A549 (cell line): Measurements from ENCODE around the gene ELL2. TPM values are rescaled to one million over a fixed set of nuclear protein-coding genes. Genes with fewer than 3 reads are reported as not detected.
"Not testable (repeated sequence)": the region's sequence is repeated elsewhere in the genome, so short reads cannot be mapped to it uniquely, and the experiment has no call there.

ENCODE experiments used
- ATAC-seq, 2 experiments: fragments of 200-7000 bp in 1 of 2; fragments of >200 bp in 1 of 2; cut with Nextera tagmentation in 1 of 2; cut with Tn5 transposase in 1 of 2; 3 replicates each; pipeline versions ENCODE4 v1.8.0 to v1.9.1; 2018 to 2020; ENCODE audit warnings: mild to moderate bottlenecking in 1 of 2, moderate library complexity in 1 of 2
- CTCF ChIA-PET: fragments of 300-600 bp; sonication (Branson Sonifier 250); formaldehyde crosslinking; extraction: SDS; loops from one replicate; lab custom pipeline; 2021; ENCODE audit warnings: antibody characterized with exemption, inconsistent platforms; lab: Yijun Ruan, JAX
- POLR2A ChIA-PET: fragments of 350-600 bp; formaldehyde crosslinking; extraction: SDS; loops from one replicate; lab custom pipeline; 2021; ENCODE audit warnings: antibody characterized with exemption, inconsistent platforms; lab: Yijun Ruan, JAX
- DNase-seq, 2 experiments: peaks; one replicate each; pipeline versions ENCODE4 v3.0.0 to v3.0.0-alpha.2; 2011 to 2016; ENCODE audit warnings: low read depth in 1 of 2, low spot score in 1 of 2
- FAIRE-seq: peaks from 2 replicates; lab custom pipeline; 2011; peaks lifted over from hg19 to GRCh38; lab: Jason Lieb, UNC
- H3K27ac ChIP-seq, 2 experiments: fragments of >200 bp; sonication (Bioruptor Twin); formaldehyde crosslinking; 3 replicates each; pipeline ENCODE4 v1.5.1; 2016 to 2017
- H3K4me1 ChIP-seq: fragments of >200 bp; sonication (Bioruptor Twin); formaldehyde crosslinking; 3 replicates; pipeline ENCODE4 v1.6.1; 2016
- H3K4me2 ChIP-seq: fragments of >200 bp; sonication (Bioruptor Twin); formaldehyde crosslinking; 3 replicates; pipeline ENCODE4 v1.6.1; 2016
- H3K4me3 ChIP-seq: fragments of >200 bp; sonication (Bioruptor Twin); formaldehyde crosslinking; 3 replicates; pipeline ENCODE4 v1.5.1; 2016
- H3K9me3 ChIP-seq: fragments of >200 bp; sonication (Bioruptor Twin); formaldehyde crosslinking; 3 replicates; pipeline ENCODE4 v1.6.1; 2016
- ATOH8 ChIP-seq: fragments of 250-450 bp; sonication (Bioruptor Pico); IDR thresholded peaks from 2 replicates; pipeline ENCODE4 v1.5.0; 2020; ENCODE audit warnings: low read depth, mild to moderate bottlenecking, moderate library complexity
- CBX8 ChIP-seq: fragments of 200-600 bp; sonication (generic); IDR thresholded peaks from 2 replicates; pipeline ENCODE4 v1.6.1; 2016
- E2F6 ChIP-seq: IDR thresholded peaks from 2 replicates; pipeline ENCODE4 v1.6.1; 2012; ENCODE audit warnings: low read depth, borderline replicate concordance
- EHF ChIP-seq: fragments of 250-450 bp; sonication (Bioruptor Pico); IDR thresholded peaks from 2 replicates; pipeline ENCODE4 v1.5.0; 2020; ENCODE audit warnings: mild to moderate bottlenecking
- EHMT2 ChIP-seq: fragments of 200-600 bp; sonication (generic); IDR thresholded peaks from 2 replicates; pipeline ENCODE4 v1.6.1; 2016; ENCODE audit warnings: antibody characterized with exemption, low read depth, mild to moderate bottlenecking, moderate library complexity
- EP300 ChIP-seq, 2 experiments: fragments of >200 bp; sonication (Bioruptor Twin); formaldehyde crosslinking; IDR thresholded peaks; 2 replicates in 1 of 2; 3 replicates in 1 of 2; pipeline ENCODE4 v1.6.1; 2016 to 2017
- FOXS1 ChIP-seq: fragments of 250-450 bp; sonication (Bioruptor Pico); IDR thresholded peaks from 2 replicates; pipeline ENCODE4 v1.5.0; 2020; ENCODE audit warnings: mild to moderate bottlenecking, moderate library complexity
- GATA3 ChIP-seq: IDR thresholded peaks from 2 replicates; pipeline ENCODE4 v1.6.1; 2012; ENCODE audit warnings: borderline replicate concordance
- HOXA7 ChIP-seq: fragments of 250-450 bp; sonication (Bioruptor Pico); IDR thresholded peaks from 2 replicates; pipeline ENCODE4 v1.5.0; 2020; ENCODE audit warnings: mild to moderate bottlenecking, moderate library complexity
- JUN ChIP-seq, 2 experiments: fragments of >200 bp; sonication (Bioruptor Twin); formaldehyde crosslinking; IDR thresholded peaks; 2 replicates in 1 of 2; 3 replicates in 1 of 2; pipeline ENCODE4 v1.6.1; 2016 to 2017
- JUNB ChIP-seq: fragments of >200 bp; sonication (Bioruptor Twin); formaldehyde crosslinking; IDR thresholded peaks from 2 replicates; pipeline ENCODE4 v1.6.1; 2016
- KDM5A ChIP-seq: fragments of 200-600 bp; sonication (generic); IDR thresholded peaks from 2 replicates; pipeline ENCODE4 v1.6.1; 2016; ENCODE audit warnings: antibody characterized with exemption, mild to moderate bottlenecking
- NPAS2 ChIP-seq: fragments of 250-450 bp; sonication (Bioruptor Pico); IDR thresholded peaks from 2 replicates; pipeline ENCODE4 v1.8.0; 2022; ENCODE audit warnings: mild to moderate bottlenecking, moderate library complexity, borderline replicate concordance
- NR3C1 ChIP-seq: fragments of >200 bp; sonication (Bioruptor Twin); formaldehyde crosslinking; IDR thresholded peaks from 3 replicates; pipeline ENCODE4 v1.6.1; 2017
- PBX3 ChIP-seq: IDR thresholded peaks from 2 replicates; pipeline ENCODE4 v1.6.1; 2012
- PHF8 ChIP-seq: fragments of 200-600 bp; sonication (generic); IDR thresholded peaks from 2 replicates; pipeline ENCODE4 v1.6.1; 2016; ENCODE audit warnings: low read depth, mild to moderate bottlenecking, antibody characterized with exemption, moderate library complexity, borderline replicate concordance
- POLR2A ChIP-seq: IDR thresholded peaks from 2 replicates; pipeline ENCODE4 v1.6.1; 2012; ENCODE audit warnings: mild to moderate bottlenecking, low read length
- RAD21 ChIP-seq, 2 experiments: fragments of >200 bp in 1 of 2; sonication (Bioruptor Twin) in 1 of 2; formaldehyde crosslinking in 1 of 2; IDR thresholded peaks in 1 of 2; conservative IDR thresholded peaks in 1 of 2; 2 replicates in 1 of 2; 3 replicates in 1 of 2; pipeline ENCODE4 v1.6.1; 2012 to 2018; ENCODE audit warnings: inconsistent platforms in 1 of 2
- RFX5 ChIP-seq: fragments of 450-650 bp; IDR thresholded peaks from 2 replicates; pipeline ENCODE4 v1.7.1; 2014; ENCODE audit warnings: antibody characterized with exemption, mild to moderate bottlenecking, moderate library complexity
- RNF2 ChIP-seq: fragments of 200-600 bp; sonication (generic); IDR thresholded peaks from 2 replicates; pipeline ENCODE4 v1.6.1; 2016; ENCODE audit warnings: low read depth, mild to moderate bottlenecking, antibody characterized with exemption, moderate library complexity, borderline replicate concordance
- ZC3H11A ChIP-seq: fragments of 450-650 bp; IDR thresholded peaks from 2 replicates; pipeline ENCODE4 v1.6.1; 2014; ENCODE audit warnings: antibody characterized with exemption, mild to moderate bottlenecking
- ZNF302 ChIP-seq: fragments of 250-450 bp; sonication (Bioruptor Pico); IDR thresholded peaks from 2 replicates; pipeline ENCODE4 v1.9.0; 2021; ENCODE audit warnings: inconsistent platforms, mild to moderate bottlenecking, moderate library complexity
- WGBS: methylation state at CpG from one replicate; pipeline ENCODE4 v1.1.6; 2017; ENCODE audit errors: missing lambda C conversion rate; 5-methylcytosine and 5-hydroxymethylcytosine counted together
- polyA plus RNA-seq, 4 experiments: library from polyadenylated mRNA; depleted of rRNA in 3 of 4; stranded (reverse); fragments of >200 nt; fragmentation: RNase III in 1 of 4; extraction: RNeasy Plus Mini Kit Qiagen cat#74134 plus additional on column Dnase treatment in 1 of 4; gene quantifications; 2 replicates in 3 of 4; 3 replicates in 1 of 4; pipeline ENCODE4 v1.2.3, GENCODE V29; 2011 to 2017
- TF ChIP-seq, protein P1 (sequence below): fragments of >200 bp; sonication (Bioruptor Twin); formaldehyde crosslinking; IDR thresholded peaks from 3 replicates; pipeline ENCODE4 v1.5.1; 2016
- TF ChIP-seq, protein P2 (sequence below): IDR thresholded peaks from 2 replicates; pipeline ENCODE4 v1.6.1; 2012

Gene ELL2
- polyA plus RNA-seq, 2 of the 4 experiments (the other 2 are of a cell fraction) = 11.8 to 24.2 TPM

- no peak for DNase-seq
- no peak for ATAC-seq
- 61% methylated on average over 3 of the region's 3 CpGs for WGBS
- peaks cover 10% of the 10 kb centered on the region for H3K4me1 ChIP-seq
- H3K9me3 ChIP-seq = no peaks in the 10 kb centered on the region
- ChIA-PET POLR2A (no interaction called here), CTCF (interaction anchor here (0.9 to 23.4 kb wide), 6 partner anchors 10 to 483 kb away, joined by 3 to 469 read pairs (median 5); partner anchors contain the start of gene RFESD)
- FAIRE-seq = no peak
- H3K27ac ChIP-seq = no peak overlapping the region
- no peak for TF ChIP-seq EHMT2
- no peak for TF ChIP-seq ATOH8 (CRISPR knock-in tag)
- TF ChIP-seq JUN (IDR thresholded peaks at IDR 0.05) = no peak
- no peak for TF ChIP-seq GATA3
- no peak overlapping the region for H3K4me2 ChIP-seq
- no peak overlapping the region for H3K4me3 ChIP-seq
Observed at GRCh38 chr5:95853490-95853889, 108.2 kb downstream of the ELL2 start.

DNA sequence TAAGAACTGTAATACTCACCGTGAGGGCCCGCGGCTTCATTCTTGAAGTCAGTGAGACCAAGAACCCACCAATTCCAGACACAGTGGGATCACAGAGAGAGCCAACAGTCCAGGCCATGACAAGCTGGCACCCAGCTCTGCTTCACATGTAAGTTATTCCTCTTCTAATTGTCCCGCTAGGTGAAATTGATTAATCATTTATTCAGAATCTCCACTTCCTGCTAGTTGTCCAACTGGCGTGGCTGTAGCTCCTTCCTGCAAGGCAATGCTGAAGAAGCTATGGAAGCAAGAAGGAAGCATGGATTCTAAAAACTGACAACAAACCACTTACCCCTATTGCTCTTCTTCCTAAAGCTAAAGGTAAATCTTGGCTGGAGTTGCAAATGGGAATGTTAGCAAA lies 109.1 kb downstream of the ELL2 start:
- no peak for FAIRE-seq
- H3K4me3 ChIP-seq = no peak overlapping the region
- H3K27ac ChIP-seq = no peak overlapping the region
- H3K4me2 ChIP-seq = no peak overlapping the region
- POLR2A ChIA-PET = no interaction called here
- CTCF ChIA-PET = interaction anchor here (0.7 to 23.4 kb wide), 7 partner anchors 9 to 493 kb away, joined by 3 to 469 read pairs (median 4); partner anchors contain the start of genes GLRX and RFESD
- TF ChIP-seq PBX3 = no peak
- no peak for TF ChIP-seq NPAS2
- TF ChIP-seq FOXS1 (CRISPR knock-in tag) = no peak
- TF ChIP-seq PHF8 = no peak
- no peak for TF ChIP-seq ZNF302 (CRISPR knock-in tag)
- no peak for TF ChIP-seq KDM5A
- no peak for TF ChIP-seq HOXA7 (CRISPR knock-in tag)
- TF ChIP-seq CBX8 = no peak
- TF ChIP-seq RNF2 = no peak
- TF ChIP-seq, protein P1, sequence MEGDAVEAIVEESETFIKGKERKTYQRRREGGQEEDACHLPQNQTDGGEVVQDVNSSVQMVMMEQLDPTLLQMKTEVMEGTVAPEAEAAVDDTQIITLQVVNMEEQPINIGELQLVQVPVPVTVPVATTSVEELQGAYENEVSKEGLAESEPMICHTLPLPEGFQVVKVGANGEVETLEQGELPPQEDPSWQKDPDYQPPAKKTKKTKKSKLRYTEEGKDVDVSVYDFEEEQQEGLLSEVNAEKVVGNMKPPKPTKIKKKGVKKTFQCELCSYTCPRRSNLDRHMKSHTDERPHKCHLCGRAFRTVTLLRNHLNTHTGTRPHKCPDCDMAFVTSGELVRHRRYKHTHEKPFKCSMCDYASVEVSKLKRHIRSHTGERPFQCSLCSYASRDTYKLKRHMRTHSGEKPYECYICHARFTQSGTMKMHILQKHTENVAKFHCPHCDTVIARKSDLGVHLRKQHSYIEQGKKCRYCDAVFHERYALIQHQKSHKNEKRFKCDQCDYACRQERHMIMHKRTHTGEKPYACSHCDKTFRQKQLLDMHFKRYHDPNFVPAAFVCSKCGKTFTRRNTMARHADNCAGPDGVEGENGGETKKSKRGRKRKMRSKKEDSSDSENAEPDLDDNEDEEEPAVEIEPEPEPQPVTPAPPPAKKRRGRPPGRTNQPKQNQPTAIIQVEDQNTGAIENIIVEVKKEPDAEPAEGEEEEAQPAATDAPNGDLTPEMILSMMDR = no peak
- TF ChIP-seq ZC3H11A = no peak
- no peak for TF ChIP-seq JUNB
- no peak for TF ChIP-seq RFX5
- no peak for TF ChIP-seq E2F6
- TF ChIP-seq EP300 (IDR thresholded peaks at IDR 0.05) = no peak
- TF ChIP-seq RAD21 (conservative IDR thresholded peaks at IDR 0.05 in 1 of 2, IDR thresholded peaks at IDR 0.05 in 1 of 2) = no peak
- TF ChIP-seq EHF (CRISPR knock-in tag) = no peak
- no peak for TF ChIP-seq POLR2A
- TF ChIP-seq NR3C1 = no peak
- TF ChIP-seq, protein P2, sequence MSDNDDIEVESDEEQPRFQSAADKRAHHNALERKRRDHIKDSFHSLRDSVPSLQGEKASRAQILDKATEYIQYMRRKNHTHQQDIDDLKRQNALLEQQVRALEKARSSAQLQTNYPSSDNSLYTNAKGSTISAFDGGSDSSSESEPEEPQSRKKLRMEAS = no peak
- H3K9me3 ChIP-seq = no peaks in the 10 kb centered on the region
- no peak for ATAC-seq
- WGBS = 88% methylated on average over 5 of the region's 5 CpGs
- H3K4me1 ChIP-seq = 0 out of 3 replicates have a peak, but pooled peaks cover 1% of the 10 kb centered on the region
- no peak for DNase-seq

GRCh38 chr5:95851141-95851540 lies 110.5 kb downstream of the ELL2 start:
- H3K4me1 ChIP-seq, H3K27ac ChIP-seq, H3K9me3 ChIP-seq, H3K4me3 ChIP-seq, DNase-seq, H3K4me2 ChIP-seq, POLR2A ChIA-PET, FAIRE-seq, ATAC-seq: not testable (repeated sequence)
- CTCF ChIA-PET = interaction anchor here (0.8 to 23.4 kb wide), 5 partner anchors 9 to 494 kb away, joined by 3 to 469 read pairs (median 14); partner anchors contain the start of gene RFESD
- WGBS = 95% methylated on average over 13 of the region's 34 CpGs
